Measurements from ENCODE around the gene NDUFS7. TPM values are rescaled to one million over a fixed set of nuclear protein-coding genes. Genes with fewer than 3 reads are reported as not detected.

NDUFS7 gene
- total and polyA plus RNA-seq, 9 of the 15 experiments (the other 6 are each of a cell fraction or from before 2014, with no cell fraction given) = 6.0 to 271 (median 60.6) TPM

DNA sequence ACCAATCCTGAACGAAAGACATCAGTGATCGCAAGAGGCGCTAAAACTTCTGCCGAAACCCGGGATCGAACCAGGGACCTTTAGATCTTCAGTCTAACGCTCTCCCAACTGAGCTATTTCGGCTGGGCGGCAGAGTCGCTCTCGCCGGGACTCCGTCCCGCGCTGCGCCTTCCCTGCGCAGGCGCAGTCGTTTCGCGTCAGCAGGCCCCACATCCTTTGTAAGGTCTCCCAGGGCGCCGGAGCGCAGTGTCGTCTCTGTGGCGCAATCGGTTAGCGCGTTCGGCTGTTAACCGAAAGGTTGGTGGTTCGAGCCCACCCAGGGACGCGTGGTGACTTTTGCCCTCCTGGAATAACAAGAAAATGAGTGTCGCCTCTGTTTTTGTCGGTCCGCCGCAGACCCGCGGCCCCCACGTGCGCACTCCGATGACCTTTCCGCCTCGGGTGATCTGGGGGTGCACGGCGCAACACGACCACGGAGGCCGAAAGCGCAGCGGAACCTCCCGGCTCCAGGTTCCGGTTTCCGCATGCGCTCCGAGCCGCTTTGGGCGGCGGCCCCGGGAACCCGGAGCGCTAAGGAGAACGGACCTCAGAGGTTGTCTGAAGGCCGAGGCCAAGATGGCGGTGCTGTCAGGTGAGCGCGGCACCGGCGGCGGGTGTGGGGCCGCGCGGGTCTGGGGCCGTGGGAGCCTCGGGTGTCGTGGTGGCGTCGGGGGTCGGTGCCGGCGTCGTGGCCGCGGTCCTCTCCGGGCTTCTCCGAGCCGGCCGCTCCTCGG is at the start of gene NDUFS7 (continued):
- TF ChIP-seq, protein P1, sequence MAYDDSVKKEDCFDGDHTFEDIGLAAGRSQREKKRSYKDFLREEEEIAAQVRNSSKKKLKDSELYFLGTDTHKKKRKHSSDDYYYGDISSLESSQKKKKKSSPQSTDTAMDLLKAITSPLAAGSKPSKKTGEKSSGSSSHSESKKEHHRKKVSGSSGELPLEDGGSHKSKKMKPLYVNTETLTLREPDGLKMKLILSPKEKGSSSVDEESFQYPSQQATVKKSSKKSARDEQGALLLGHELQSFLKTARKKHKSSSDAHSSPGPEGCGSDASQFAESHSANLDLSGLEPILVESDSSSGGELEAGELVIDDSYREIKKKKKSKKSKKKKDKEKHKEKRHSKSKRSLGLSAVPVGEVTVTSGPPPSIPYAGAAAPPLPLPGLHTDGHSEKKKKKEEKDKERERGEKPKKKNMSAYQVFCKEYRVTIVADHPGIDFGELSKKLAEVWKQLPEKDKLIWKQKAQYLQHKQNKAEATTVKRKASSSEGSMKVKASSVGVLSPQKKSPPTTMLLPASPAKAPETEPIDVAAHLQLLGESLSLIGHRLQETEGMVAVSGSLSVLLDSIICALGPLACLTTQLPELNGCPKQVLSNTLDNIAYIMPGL (CRISPR knock-in tag; IDR thresholded peaks at IDR 0.05) = peak; percentile 100
- peak; percentile 97 for TF ChIP-seq RB1 (IDR thresholded peaks at IDR 0.05; ENCODE audit: low read depth)
- peak; percentile 93 for TF ChIP-seq SMAD4 (CRISPR knock-in tag; conservative IDR thresholded peaks at IDR 0.05)
- TF ChIP-seq PCBP1 (IDR thresholded peaks at IDR 0.05; ENCODE audit: low read depth, low read length, poor library complexity, severe bottlenecking) = no peak
- TF ChIP-seq MEIS2 (IDR thresholded peaks at IDR 0.05; ENCODE audit: partially characterized antibody) = peak; percentile 66
- TF ChIP-seq MYC (IDR thresholded peaks at IDR 0.05; ENCODE audit: low read depth, low read length) = peak; percentile 96
- TF ChIP-seq MYC (CRISPR knock-in tag; IDR thresholded peaks at IDR 0.05; ENCODE audit: borderline replicate concordance, low read depth) = peak; percentile 92
- peak; percentile 57; the same call in 1 of the 2 replicates for TF ChIP-seq ZNF134 (CRISPR knock-in tag; conservative IDR thresholded peaks at IDR 0.05)
- TF ChIP-seq MAFF (IDR thresholded peaks at IDR 0.05; ENCODE audit: low read length) = no peak
- TF ChIP-seq, protein P2, sequence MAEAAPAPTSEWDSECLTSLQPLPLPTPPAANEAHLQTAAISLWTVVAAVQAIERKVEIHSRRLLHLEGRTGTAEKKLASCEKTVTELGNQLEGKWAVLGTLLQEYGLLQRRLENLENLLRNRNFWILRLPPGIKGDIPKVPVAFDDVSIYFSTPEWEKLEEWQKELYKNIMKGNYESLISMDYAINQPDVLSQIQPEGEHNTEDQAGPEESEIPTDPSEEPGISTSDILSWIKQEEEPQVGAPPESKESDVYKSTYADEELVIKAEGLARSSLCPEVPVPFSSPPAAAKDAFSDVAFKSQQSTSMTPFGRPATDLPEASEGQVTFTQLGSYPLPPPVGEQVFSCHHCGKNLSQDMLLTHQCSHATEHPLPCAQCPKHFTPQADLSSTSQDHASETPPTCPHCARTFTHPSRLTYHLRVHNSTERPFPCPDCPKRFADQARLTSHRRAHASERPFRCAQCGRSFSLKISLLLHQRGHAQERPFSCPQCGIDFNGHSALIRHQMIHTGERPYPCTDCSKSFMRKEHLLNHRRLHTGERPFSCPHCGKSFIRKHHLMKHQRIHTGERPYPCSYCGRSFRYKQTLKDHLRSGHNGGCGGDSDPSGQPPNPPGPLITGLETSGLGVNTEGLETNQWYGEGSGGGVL (CRISPR knock-in tag; IDR thresholded peaks at IDR 0.05) = no peak
- peak; percentile 48 for TF ChIP-seq MTA2 (IDR thresholded peaks at IDR 0.05; ENCODE audit: low read depth)
- peak; percentile 87 for TF ChIP-seq ELF2 (CRISPR knock-in tag; IDR thresholded peaks at IDR 0.05)
- no peak for TF ChIP-seq ZNF124 (CRISPR knock-in tag; IDR thresholded peaks at IDR 0.05)
- no peak for TF ChIP-seq BACH1 (tag; IDR thresholded peaks at IDR 0.05)
- no peak for TF ChIP-seq NFYB (IDR thresholded peaks at IDR 0.05; ENCODE audit: extremely low read depth, insufficient read length)
- no peak for TF ChIP-seq CREB3 (tag; conservative IDR thresholded peaks at IDR 0.05; ENCODE audit: low read depth)
- TF ChIP-seq RNF2 (IDR thresholded peaks at IDR 0.05) = peak; percentile 98
- no peak for TF ChIP-seq SNIP1 (IDR thresholded peaks at IDR 0.05; ENCODE audit: low read depth)
- TF ChIP-seq, protein P3, sequence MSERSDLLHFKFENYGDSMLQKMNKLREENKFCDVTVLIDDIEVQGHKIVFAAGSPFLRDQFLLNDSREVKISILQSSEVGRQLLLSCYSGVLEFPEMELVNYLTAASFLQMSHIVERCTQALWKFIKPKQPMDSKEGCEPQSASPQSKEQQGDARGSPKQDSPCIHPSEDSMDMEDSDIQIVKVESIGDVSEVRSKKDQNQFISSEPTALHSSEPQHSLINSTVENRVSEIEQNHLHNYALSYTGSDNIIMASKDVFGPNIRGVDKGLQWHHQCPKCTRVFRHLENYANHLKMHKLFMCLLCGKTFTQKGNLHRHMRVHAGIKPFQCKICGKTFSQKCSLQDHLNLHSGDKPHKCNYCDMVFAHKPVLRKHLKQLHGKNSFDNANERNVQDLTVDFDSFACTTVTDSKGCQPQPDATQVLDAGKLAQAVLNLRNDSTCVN (CRISPR knock-in tag; IDR thresholded peaks at IDR 0.05) = 0 out of 2 replicates have a peak, but pooled peaks have one; percentile 37
- TF ChIP-seq GTF2F1 (IDR thresholded peaks at IDR 0.05; ENCODE audit: low read depth, low read length) = peak; percentile 84; the same call in 1 of the 2 replicates
- no peak for TF ChIP-seq SFPQ (IDR thresholded peaks at IDR 0.05; ENCODE audit: low read depth, low read length)
